WTC11 (cell line): ENCODE measurements around the gene RHBDD3. TPM values are rescaled to one million over a fixed set of nuclear protein-coding genes. Genes with fewer than 3 reads are reported as not detected.
A peak's percentile ranks its signal among the peaks of the same experiment; 100 is the strongest.

Source experiments
- ATAC-seq: fragments of 200-7000 bp; cut with Tn5 transposase; 2 replicates; pipeline ENCODE4 v1.10.0; 2021; ENCODE audit warnings: mild to moderate bottlenecking, moderate library complexity
- CTCF ChIA-PET: fragments of 300-600 bp; sonication (Branson Sonifier 250); formaldehyde crosslinking; loops from one replicate; lab custom pipeline; 2021; ENCODE audit warnings: antibody characterized with exemption; lab: Charles Lee
- POLR2A ChIA-PET: fragments of 350-600 bp; sonication (Branson Sonifier 250); formaldehyde crosslinking; loops from one replicate; lab custom pipeline; 2021; ENCODE audit warnings: antibody characterized with exemption; lab: Charles Lee
- DNase-seq: peaks from one replicate; pipeline ENCODE4 v3.0.0; 2021; ENCODE audit warnings: low spot score
- H3K27ac Mint-ChIP-seq: 2 replicates; pipeline ENCODE4 v1.8.0; 2021; ENCODE audit warnings: mixed read lengths
- H3K27me3 Mint-ChIP-seq: 2 replicates; pipeline ENCODE4 v1.8.0; 2021; ENCODE audit warnings: low read depth, mild to moderate bottlenecking, moderate library complexity, mixed read lengths
- H3K36me3 Mint-ChIP-seq: 2 replicates; pipeline ENCODE4 v1.8.0; 2021; ENCODE audit warnings: mixed read lengths
- H3K4me1 Mint-ChIP-seq: 2 replicates; pipeline ENCODE4 v1.8.0; 2022; ENCODE audit warnings: mixed read lengths
- H3K4me3 Mint-ChIP-seq: 2 replicates; pipeline ENCODE4 v1.8.0; 2021; ENCODE audit warnings: mild to moderate bottlenecking, moderate library complexity, mixed read lengths
- H3K9me3 Mint-ChIP-seq: 2 replicates; pipeline ENCODE4 v1.8.0; 2021; ENCODE audit warnings: mixed read lengths
- ATF1 ChIP-seq: sonication (generic); formaldehyde crosslinking; IDR thresholded peaks from 2 replicates; pipeline ENCODE4 v1.8.1; 2023; ENCODE audit warnings: mild to moderate bottlenecking, moderate library complexity, missing genetic modification reagents
- CREB1 ChIP-seq: sonication (generic); formaldehyde crosslinking; IDR thresholded peaks from 2 replicates; pipeline ENCODE4 v1.8.0; 2023; ENCODE audit warnings: mild to moderate bottlenecking, missing genetic modification reagents
- ETV6 ChIP-seq: sonication (generic); formaldehyde crosslinking; IDR thresholded peaks from 2 replicates; pipeline ENCODE4 v1.8.1; 2022; ENCODE audit warnings: mild to moderate bottlenecking, missing genetic modification reagents
- GABPB1 ChIP-seq: sonication (generic); formaldehyde crosslinking; IDR thresholded peaks from 2 replicates; pipeline ENCODE4 v1.8.1; 2023; ENCODE audit warnings: mild to moderate bottlenecking, missing genetic modification reagents
- GTF2I ChIP-seq: fragments of 250-450 bp; sonication (Bioruptor Pico); conservative IDR thresholded peaks from 2 replicates; pipeline ENCODE4 v1.4.0; 2021; ENCODE audit warnings: mild to moderate bottlenecking
- HMGA2 ChIP-seq: fragments of 250-450 bp; sonication (Bioruptor Pico); IDR thresholded peaks from 2 replicates; pipeline ENCODE4 v1.4.0; 2021; ENCODE audit warnings: mild to moderate bottlenecking, moderate library complexity
- IRF2 ChIP-seq: sonication (generic); formaldehyde crosslinking; IDR thresholded peaks from 2 replicates; pipeline ENCODE4 v1.8.0; 2022; ENCODE audit warnings: low read depth, missing genetic modification reagents, borderline replicate concordance
- SMAD3 ChIP-seq: sonication (generic); formaldehyde crosslinking; IDR thresholded peaks from 2 replicates; pipeline ENCODE4 v1.8.0; 2022; ENCODE audit warnings: missing genetic modification reagents, mild to moderate bottlenecking, borderline replicate concordance
- ZNF317 ChIP-seq: sonication (generic); formaldehyde crosslinking; IDR thresholded peaks from 2 replicates; pipeline ENCODE4 v1.8.1; 2023; ENCODE audit warnings: low read depth, mild to moderate bottlenecking, moderate library complexity, missing genetic modification reagents, borderline replicate concordance
- total RNA-seq: library from RNA; stranded (reverse); gene quantifications from 3 replicates; pipeline ENCODE4 v1.2.3, GENCODE V29; 2021
- TF ChIP-seq, protein P1 (sequence below): sonication (generic); formaldehyde crosslinking; conservative IDR thresholded peaks from 2 replicates; pipeline ENCODE4 v1.8.1; 2022; ENCODE audit warnings: mild to moderate bottlenecking, missing genetic modification reagents
- TF ChIP-seq, protein P2 (sequence below): fragments of 200-600 bp; IDR thresholded peaks from 2 replicates; pipeline ENCODE4 v1.8.0; 2022; ENCODE audit warnings: antibody characterized with exemption
- TF ChIP-seq, protein P3 (sequence below): sonication (generic); formaldehyde crosslinking; IDR thresholded peaks from 2 replicates; pipeline ENCODE4 v1.8.1; 2023; ENCODE audit warnings: mild to moderate bottlenecking, missing genetic modification reagents, moderate library complexity
- TF ChIP-seq, protein P4 (sequence below): sonication (generic); formaldehyde crosslinking; IDR thresholded peaks from 2 replicates; pipeline ENCODE4 v1.8.1; 2022; ENCODE audit warnings: missing genetic modification reagents, borderline replicate concordance
- TF ChIP-seq, protein P5 (sequence below): sonication (generic); formaldehyde crosslinking; IDR thresholded peaks from 2 replicates; pipeline ENCODE4 v1.8.0; 2022; ENCODE audit warnings: mild to moderate bottlenecking, missing genetic modification reagents
- TF ChIP-seq, protein P6 (sequence below): sonication (generic); formaldehyde crosslinking; IDR thresholded peaks from 2 replicates; pipeline ENCODE4 v1.8.1; 2023; ENCODE audit warnings: mild to moderate bottlenecking, missing genetic modification reagents, borderline replicate concordance

RHBDD3 gene
- total RNA-seq, 1 experiment from 2014 or later: 77.9 TPM

DNA sequence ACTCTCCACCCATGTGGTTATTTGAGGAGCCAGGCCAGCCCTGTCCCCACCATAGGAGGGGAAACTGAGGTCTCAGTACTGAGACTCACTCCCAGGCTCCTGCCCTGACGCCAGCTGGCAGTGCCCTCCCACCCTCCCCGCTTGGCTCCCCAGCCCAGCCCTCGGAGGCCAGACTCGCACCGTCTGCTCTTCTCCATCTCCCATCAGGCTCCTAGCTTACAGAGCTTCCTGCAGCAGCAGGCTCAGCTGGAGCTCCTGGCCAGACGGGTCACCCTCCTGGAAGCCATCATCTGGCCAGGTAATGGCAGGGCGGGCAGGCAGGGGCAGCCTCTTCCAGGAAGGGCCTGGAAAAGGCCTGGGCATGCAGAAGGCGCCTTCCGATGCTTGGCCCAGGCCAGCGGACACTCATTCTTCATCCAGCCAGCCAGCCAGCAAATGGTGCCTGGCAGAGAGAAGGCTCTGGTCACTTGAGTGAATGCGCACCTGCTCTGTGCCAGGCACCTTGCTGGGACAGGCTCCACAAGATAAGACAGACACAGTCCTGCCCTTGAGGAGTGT, 12.6 kb downstream of the RHBDD3 start:
- H3K4me3 Mint-ChIP-seq: no peak overlapping the region
- DNase-seq: no peak
- peaks cover 3% of the 10 kb centered on the region; the same call in 1 of the 2 replicates for H3K4me1 Mint-ChIP-seq
- CTCF ChIA-PET: interaction anchor here (9.0 kb wide), 1 partner anchor 9 kb away, joined by 52 read pairs; no protein-coding TSS in a partner anchor
- TF ChIP-seq SMAD3 (CRISPR knock-in tag) (no peak), GABPB1 (CRISPR knock-in tag) (no peak), ETV6 (no peak), CREB1 (CRISPR knock-in tag) (no peak)
- TF ChIP-seq, protein P1, sequence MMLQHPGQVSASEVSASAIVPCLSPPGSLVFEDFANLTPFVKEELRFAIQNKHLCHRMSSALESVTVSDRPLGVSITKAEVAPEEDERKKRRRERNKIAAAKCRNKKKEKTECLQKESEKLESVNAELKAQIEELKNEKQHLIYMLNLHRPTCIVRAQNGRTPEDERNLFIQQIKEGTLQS (CRISPR knock-in tag): no peak
- TF ChIP-seq, all 79 proteins: peak for 0
- no peaks in the 10 kb centered on the region for H3K36me3 Mint-ChIP-seq
- H3K27ac Mint-ChIP-seq: no peak overlapping the region
- POLR2A ChIA-PET: no interaction called here
- H3K27me3 Mint-ChIP-seq: no peaks in the 10 kb centered on the region; the same call in 1 of the 2 replicates
- H3K9me3 Mint-ChIP-seq: no peaks in the 10 kb centered on the region
- ATAC-seq: no peak

DNA sequence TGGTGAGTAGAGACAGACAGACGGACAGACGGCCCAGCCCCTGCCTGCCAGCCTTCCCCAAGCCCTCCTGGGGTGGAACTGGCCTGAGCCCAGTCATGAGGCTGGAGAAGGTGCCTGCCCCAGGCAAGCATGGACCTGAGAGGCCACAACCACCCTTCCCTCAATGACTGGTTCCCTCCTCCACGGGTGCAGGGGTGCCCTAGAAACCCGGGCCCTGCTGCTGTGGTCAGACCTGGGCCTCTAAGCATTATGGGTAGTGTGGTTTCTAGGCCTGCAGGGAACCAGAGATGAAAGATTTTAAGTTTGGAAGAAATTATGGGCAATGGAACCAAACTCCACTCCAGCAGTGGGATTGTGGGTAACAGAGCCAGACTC, 13.5 kb downstream of the RHBDD3 start:
- peaks cover 3% of the 10 kb centered on the region; the same call in 1 of the 2 replicates for H3K4me1 Mint-ChIP-seq
- ATAC-seq: no peak
- TF ChIP-seq, protein P2, sequence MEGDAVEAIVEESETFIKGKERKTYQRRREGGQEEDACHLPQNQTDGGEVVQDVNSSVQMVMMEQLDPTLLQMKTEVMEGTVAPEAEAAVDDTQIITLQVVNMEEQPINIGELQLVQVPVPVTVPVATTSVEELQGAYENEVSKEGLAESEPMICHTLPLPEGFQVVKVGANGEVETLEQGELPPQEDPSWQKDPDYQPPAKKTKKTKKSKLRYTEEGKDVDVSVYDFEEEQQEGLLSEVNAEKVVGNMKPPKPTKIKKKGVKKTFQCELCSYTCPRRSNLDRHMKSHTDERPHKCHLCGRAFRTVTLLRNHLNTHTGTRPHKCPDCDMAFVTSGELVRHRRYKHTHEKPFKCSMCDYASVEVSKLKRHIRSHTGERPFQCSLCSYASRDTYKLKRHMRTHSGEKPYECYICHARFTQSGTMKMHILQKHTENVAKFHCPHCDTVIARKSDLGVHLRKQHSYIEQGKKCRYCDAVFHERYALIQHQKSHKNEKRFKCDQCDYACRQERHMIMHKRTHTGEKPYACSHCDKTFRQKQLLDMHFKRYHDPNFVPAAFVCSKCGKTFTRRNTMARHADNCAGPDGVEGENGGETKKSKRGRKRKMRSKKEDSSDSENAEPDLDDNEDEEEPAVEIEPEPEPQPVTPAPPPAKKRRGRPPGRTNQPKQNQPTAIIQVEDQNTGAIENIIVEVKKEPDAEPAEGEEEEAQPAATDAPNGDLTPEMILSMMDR: no peak
- TF ChIP-seq ZNF317 (CRISPR knock-in tag): no peak
- TF ChIP-seq, all 79 proteins: peak for 0
- ChIA-PET CTCF (interaction anchor here (1.0 to 9.0 kb wide), 4 partner anchors 8 to 93 kb away, joined by 3 to 52 read pairs (median 6); partner anchors contain the start of gene EMID1), POLR2A (interaction anchor here (0.9 kb wide), 1 partner anchor 336 kb away, joined by 3 read pairs; no protein-coding TSS in a partner anchor)
- no peaks in the 10 kb centered on the region; the same call in 1 of the 2 replicates for H3K27me3 Mint-ChIP-seq
- DNase-seq: no peak
- H3K4me3 Mint-ChIP-seq: no peak overlapping the region
- no peaks in the 10 kb centered on the region for H3K36me3 Mint-ChIP-seq
- H3K27ac Mint-ChIP-seq: no peak overlapping the region
- H3K9me3 Mint-ChIP-seq: no peaks in the 10 kb centered on the region

DNA sequence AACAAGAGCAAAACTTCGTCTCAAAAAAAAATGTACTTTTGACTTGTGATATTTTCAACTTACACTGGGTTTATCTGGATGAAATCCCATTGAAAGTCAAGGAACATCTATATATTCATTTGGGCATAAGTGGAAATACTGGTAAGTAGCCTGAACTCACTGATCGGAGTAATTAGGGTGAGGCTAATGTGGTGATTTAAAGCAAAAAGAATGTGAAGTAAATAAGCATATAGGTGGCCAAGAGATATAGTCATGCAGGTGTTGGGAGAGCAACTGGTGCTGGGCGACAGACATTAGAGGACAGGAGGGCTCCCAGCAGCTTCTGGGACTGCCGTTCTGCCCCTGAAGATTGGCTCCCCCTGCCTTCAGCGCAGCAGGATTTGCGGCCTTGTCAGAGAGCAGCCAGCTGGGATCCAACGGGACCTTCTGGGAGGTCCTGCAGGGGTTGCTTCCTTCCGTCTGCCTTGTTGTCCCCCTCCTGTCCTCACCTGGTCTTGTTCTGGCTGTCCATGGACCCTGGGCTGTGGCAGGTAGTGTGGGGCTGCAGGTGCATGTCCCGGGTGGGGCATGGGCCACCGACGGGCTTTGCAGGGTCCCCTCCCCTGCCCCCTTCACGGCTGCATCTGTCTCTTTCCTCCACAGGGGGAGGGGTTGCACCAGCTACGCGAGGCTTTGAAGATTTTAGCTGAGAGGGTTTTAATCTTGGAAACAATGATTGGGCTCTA, 14.1 kb downstream of the RHBDD3 start:
- H3K27me3 Mint-ChIP-seq: no peaks in the 10 kb centered on the region; the same call in 1 of the 2 replicates
- ChIA-PET CTCF (interaction anchor here (1.0 to 9.0 kb wide), 5 partner anchors 8 to 92 kb away, joined by 3 to 52 read pairs (median 3); partner anchors contain the start of gene EMID1), POLR2A (interaction anchor here (0.6 to 0.9 kb wide), 3 partner anchors 33 to 335 kb away, joined by 3 to 4 read pairs (median 3); no protein-coding TSS in a partner anchor)
- H3K4me1 Mint-ChIP-seq: peaks cover 3% of the 10 kb centered on the region; the same call in 1 of the 2 replicates
- H3K36me3 Mint-ChIP-seq: no peaks in the 10 kb centered on the region
- H3K4me3 Mint-ChIP-seq: no peak overlapping the region
- ATAC-seq (peak; percentile 45), DNase-seq (no peak)
- no peak overlapping the region for H3K27ac Mint-ChIP-seq
- H3K9me3 Mint-ChIP-seq: no peaks in the 10 kb centered on the region
- TF ChIP-seq, protein P3, sequence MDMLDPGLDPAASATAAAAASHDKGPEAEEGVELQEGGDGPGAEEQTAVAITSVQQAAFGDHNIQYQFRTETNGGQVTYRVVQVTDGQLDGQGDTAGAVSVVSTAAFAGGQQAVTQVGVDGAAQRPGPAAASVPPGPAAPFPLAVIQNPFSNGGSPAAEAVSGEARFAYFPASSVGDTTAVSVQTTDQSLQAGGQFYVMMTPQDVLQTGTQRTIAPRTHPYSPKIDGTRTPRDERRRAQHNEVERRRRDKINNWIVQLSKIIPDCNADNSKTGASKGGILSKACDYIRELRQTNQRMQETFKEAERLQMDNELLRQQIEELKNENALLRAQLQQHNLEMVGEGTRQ (CRISPR knock-in tag): no peak
- TF ChIP-seq, protein P4, sequence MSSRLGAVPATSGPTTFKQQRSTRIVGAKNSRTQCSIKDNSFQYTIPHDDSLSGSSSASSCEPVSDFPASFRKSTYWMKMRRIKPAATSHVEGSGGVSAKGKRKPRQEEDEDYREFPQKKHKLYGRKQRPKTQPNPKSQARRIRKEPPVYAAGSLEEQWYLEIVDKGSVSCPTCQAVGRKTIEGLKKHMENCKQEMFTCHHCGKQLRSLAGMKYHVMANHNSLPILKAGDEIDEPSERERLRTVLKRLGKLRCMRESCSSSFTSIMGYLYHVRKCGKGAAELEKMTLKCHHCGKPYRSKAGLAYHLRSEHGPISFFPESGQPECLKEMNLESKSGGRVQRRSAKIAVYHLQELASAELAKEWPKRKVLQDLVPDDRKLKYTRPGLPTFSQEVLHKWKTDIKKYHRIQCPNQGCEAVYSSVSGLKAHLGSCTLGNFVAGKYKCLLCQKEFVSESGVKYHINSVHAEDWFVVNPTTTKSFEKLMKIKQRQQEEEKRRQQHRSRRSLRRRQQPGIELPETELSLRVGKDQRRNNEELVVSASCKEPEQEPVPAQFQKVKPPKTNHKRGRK (CRISPR knock-in tag): no peak
- TF ChIP-seq, protein P5, sequence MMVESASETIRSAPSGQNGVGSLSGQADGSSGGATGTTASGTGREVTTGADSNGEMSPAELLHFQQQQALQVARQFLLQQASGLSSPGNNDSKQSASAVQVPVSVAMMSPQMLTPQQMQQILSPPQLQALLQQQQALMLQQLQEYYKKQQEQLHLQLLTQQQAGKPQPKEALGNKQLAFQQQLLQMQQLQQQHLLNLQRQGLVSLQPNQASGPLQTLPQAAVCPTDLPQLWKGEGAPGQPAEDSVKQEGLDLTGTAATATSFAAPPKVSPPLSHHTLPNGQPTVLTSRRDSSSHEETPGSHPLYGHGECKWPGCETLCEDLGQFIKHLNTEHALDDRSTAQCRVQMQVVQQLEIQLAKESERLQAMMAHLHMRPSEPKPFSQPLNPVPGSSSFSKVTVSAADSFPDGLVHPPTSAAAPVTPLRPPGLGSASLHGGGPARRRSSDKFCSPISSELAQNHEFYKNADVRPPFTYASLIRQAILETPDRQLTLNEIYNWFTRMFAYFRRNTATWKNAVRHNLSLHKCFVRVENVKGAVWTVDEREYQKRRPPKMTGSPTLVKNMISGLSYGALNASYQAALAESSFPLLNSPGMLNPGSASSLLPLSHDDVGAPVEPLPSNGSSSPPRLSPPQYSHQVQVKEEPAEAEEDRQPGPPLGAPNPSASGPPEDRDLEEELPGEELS (CRISPR knock-in tag): no peak
- TF ChIP-seq HMGA2 (CRISPR knock-in tag) (no peak), ATF1 (CRISPR knock-in tag) (no peak), IRF2 (CRISPR knock-in tag) (no peak), SMAD3 (CRISPR knock-in tag) (no peak), GTF2I (no peak), GABPB1 (CRISPR knock-in tag) (no peak)
- TF ChIP-seq, protein P6, sequence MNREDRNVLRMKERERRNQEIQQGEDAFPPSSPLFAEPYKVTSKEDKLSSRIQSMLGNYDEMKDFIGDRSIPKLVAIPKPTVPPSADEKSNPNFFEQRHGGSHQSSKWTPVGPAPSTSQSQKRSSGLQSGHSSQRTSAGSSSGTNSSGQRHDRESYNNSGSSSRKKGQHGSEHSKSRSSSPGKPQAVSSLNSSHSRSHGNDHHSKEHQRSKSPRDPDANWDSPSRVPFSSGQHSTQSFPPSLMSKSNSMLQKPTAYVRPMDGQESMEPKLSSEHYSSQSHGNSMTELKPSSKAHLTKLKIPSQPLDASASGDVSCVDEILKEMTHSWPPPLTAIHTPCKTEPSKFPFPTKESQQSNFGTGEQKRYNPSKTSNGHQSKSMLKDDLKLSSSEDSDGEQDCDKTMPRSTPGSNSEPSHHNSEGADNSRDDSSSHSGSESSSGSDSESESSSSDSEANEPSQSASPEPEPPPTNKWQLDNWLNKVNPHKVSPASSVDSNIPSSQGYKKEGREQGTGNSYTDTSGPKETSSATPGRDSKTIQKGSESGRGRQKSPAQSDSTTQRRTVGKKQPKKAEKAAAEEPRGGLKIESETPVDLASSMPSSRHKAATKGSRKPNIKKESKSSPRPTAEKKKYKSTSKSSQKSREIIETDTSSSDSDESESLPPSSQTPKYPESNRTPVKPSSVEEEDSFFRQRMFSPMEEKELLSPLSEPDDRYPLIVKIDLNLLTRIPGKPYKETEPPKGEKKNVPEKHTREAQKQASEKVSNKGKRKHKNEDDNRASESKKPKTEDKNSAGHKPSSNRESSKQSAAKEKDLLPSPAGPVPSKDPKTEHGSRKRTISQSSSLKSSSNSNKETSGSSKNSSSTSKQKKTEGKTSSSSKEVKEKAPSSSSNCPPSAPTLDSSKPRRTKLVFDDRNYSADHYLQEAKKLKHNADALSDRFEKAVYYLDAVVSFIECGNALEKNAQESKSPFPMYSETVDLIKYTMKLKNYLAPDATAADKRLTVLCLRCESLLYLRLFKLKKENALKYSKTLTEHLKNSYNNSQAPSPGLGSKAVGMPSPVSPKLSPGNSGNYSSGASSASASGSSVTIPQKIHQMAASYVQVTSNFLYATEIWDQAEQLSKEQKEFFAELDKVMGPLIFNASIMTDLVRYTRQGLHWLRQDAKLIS (CRISPR knock-in tag): no peak
